ENCODE measurements around the gene GPBP1L1.

The GPBP1L1 gene

GRCh38 chr1:45685308-45686014 lies 872 bp downstream of the GPBP1L1 start:
- no peaks in the 10 kb centered on the region for H3F3A ChIP-seq (ENCODE audit: low read depth)
- no peak for TF ChIP-seq CTCF (conservative IDR thresholded peaks at IDR 0.05; ENCODE audit: low read length)
- TF ChIP-seq EZH2phosphoT487 (IDR thresholded peaks at IDR 0.05; ENCODE audit: borderline replicate concordance), result no peak
- H3K9me3 ChIP-seq (ENCODE audit: insufficient read depth, low read depth, low read length), result no peaks in the 10 kb centered on the region
- H2AFZ ChIP-seq (ENCODE audit: low read length), result peak overlapping the region; percentile 80; the same call in 1 of the 2 replicates
- H3K27me3 ChIP-seq (ENCODE audit: insufficient read depth, low read length, poor library complexity, severe bottlenecking), result no peaks in the 10 kb centered on the region
- H4K20me1 ChIP-seq (ENCODE audit: insufficient read depth, low read length, poor library complexity, severe bottlenecking), result peaks cover 52% of the 10 kb centered on the region
- H3K9ac ChIP-seq (ENCODE audit: low read depth, low read length, poor library complexity, severe bottlenecking), result peak overlapping the region; percentile 99
- peak overlapping the region; percentile 78 for H3K4me2 ChIP-seq (ENCODE audit: low read depth, low read length, poor library complexity, severe bottlenecking)
- no peaks in the 10 kb centered on the region for H3K9me2 ChIP-seq (replicated peaks; ENCODE audit: low read depth, low read length)
- peaks cover 88% of the 10 kb centered on the region for H3K79me2 ChIP-seq (ENCODE audit: insufficient read depth, low read length)
- H3K4me3 ChIP-seq (ENCODE audit: low read length, poor library complexity, severe bottlenecking), result peak overlapping the region; percentile 94
- no peaks in the 10 kb centered on the region; the same call in 1 of the 2 replicates for H3K36me3 ChIP-seq (ENCODE audit: insufficient read depth, low read length)
- peaks cover 34% of the 10 kb centered on the region for H3K4me1 ChIP-seq (ENCODE audit: insufficient read depth, low read length, poor library complexity, severe bottlenecking)

DNA sequence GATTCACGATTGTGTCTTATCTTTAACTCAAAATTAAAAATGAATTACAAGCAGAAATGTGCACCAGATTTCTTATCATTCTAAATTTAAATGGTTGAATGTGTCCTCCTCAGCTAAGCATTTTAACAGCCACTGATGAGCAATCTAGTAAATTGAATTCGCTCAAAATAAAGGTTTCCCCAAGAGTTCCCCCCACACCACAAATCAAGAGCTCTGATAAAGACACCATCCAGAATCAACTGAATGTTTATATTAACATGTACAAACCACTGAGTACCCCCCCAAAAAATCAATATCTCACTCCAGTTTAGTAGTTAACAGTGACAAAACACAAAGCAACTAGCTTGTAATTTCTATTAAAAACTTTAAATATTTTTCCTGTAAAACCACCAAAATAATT lies 1.9 kb downstream of the GPBP1L1 start:
- H2AFZ ChIP-seq (ENCODE audit: low read length), result no peak overlapping the region
- H4K20me1 ChIP-seq (ENCODE audit: insufficient read depth, low read length, poor library complexity, severe bottlenecking), result peaks cover 63% of the 10 kb centered on the region
- H3K9ac ChIP-seq (ENCODE audit: low read depth, low read length, poor library complexity, severe bottlenecking), result peak overlapping the region; percentile 99
- H3K4me1 ChIP-seq (ENCODE audit: insufficient read depth, low read length, poor library complexity, severe bottlenecking), result peaks cover 39% of the 10 kb centered on the region
- no peaks in the 10 kb centered on the region for H3K27me3 ChIP-seq (ENCODE audit: insufficient read depth, low read length, poor library complexity, severe bottlenecking)
- no peaks in the 10 kb centered on the region for H3K9me3 ChIP-seq (ENCODE audit: insufficient read depth, low read depth, low read length)
- no peaks in the 10 kb centered on the region; the same call in 1 of the 2 replicates for H3K36me3 ChIP-seq (ENCODE audit: insufficient read depth, low read length)
- H3F3A ChIP-seq (ENCODE audit: low read depth), result 0 out of 2 replicates have a peak, but pooled peaks cover 2% of the 10 kb centered on the region
- TF ChIP-seq EZH2phosphoT487 (IDR thresholded peaks at IDR 0.05; ENCODE audit: borderline replicate concordance) (no peak), CTCF (conservative IDR thresholded peaks at IDR 0.05; ENCODE audit: low read length) (no peak)
- peak overlapping the region; percentile 78 for H3K4me2 ChIP-seq (ENCODE audit: low read depth, low read length, poor library complexity, severe bottlenecking)
- peaks cover 88% of the 10 kb centered on the region for H3K79me2 ChIP-seq (ENCODE audit: insufficient read depth, low read length)
- H3K9me2 ChIP-seq (replicated peaks; ENCODE audit: low read depth, low read length), result no peaks in the 10 kb centered on the region
- H3K4me3 ChIP-seq (ENCODE audit: low read length, poor library complexity, severe bottlenecking), result peak overlapping the region; percentile 94

DNA sequence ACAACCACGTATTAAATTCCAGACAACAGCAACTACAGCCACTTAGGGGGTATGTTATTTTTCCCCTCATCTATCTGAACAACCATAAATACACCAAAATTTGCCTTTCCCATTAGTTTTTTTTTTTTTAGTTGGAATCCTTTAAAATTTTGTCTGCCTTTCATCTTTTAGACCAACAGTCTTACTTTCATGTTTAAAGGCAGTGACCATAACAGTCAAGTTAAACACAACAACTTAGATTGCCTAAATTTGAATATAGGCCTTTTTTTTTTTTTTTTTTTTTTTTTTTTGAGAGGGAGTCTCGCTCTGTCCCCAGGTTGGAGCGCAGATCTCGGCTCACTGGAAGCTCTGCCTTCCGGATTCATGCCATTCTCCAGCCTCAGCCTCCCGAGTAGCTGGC lies 3.4 kb downstream of the GPBP1L1 start:
- TF ChIP-seq CTCF (conservative IDR thresholded peaks at IDR 0.05; ENCODE audit: low read length), result no peak
- TF ChIP-seq EZH2phosphoT487 (IDR thresholded peaks at IDR 0.05; ENCODE audit: borderline replicate concordance), result no peak
- peaks cover 88% of the 10 kb centered on the region for H3K79me2 ChIP-seq (ENCODE audit: insufficient read depth, low read length)
- no peak overlapping the region for H2AFZ ChIP-seq (ENCODE audit: low read length)
- peaks cover 73% of the 10 kb centered on the region for H4K20me1 ChIP-seq (ENCODE audit: insufficient read depth, low read length, poor library complexity, severe bottlenecking)
- H3F3A ChIP-seq (ENCODE audit: low read depth), result 0 out of 2 replicates have a peak, but pooled peaks cover 3% of the 10 kb centered on the region
- H3K9me2 ChIP-seq (replicated peaks; ENCODE audit: low read depth, low read length), result no peaks in the 10 kb centered on the region
- H3K4me2 ChIP-seq (ENCODE audit: low read depth, low read length, poor library complexity, severe bottlenecking), result peak overlapping the region; percentile 78
- no peaks in the 10 kb centered on the region; the same call in 1 of the 2 replicates for H3K36me3 ChIP-seq (ENCODE audit: insufficient read depth, low read length)
- H3K4me1 ChIP-seq (ENCODE audit: insufficient read depth, low read length, poor library complexity, severe bottlenecking), result peaks cover 49% of the 10 kb centered on the region
- peak overlapping the region; percentile 50 for H3K9ac ChIP-seq (ENCODE audit: low read depth, low read length, poor library complexity, severe bottlenecking)
- no peaks in the 10 kb centered on the region for H3K27me3 ChIP-seq (ENCODE audit: insufficient read depth, low read length, poor library complexity, severe bottlenecking)
- no peaks in the 10 kb centered on the region for H3K9me3 ChIP-seq (ENCODE audit: insufficient read depth, low read depth, low read length)
- H3K4me3 ChIP-seq (ENCODE audit: low read length, poor library complexity, severe bottlenecking), result peak overlapping the region; percentile 94
